ENCODE results near the gene NTM.

NTM gene

DNA sequence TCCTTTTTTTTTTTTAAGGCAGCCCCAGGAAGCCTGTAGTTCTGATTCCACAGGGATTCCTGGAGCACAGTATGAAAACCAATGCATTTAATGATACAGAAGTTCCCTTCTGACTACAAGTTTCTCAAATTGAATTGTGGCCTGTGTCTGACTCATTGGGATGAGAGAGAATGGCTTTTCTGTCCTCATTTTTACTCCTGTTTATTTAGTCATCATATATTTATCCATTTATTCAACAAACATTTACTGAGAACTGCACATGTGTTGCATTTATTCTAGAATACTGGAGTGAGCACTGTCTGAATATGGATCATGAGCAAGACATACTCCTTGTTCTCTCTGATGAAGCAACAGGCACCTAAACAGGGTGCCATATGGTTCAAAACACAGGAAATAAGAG is 231.2 kb downstream of the NTM start:
- no peak for DNase-seq (ENCODE audit: low read depth in 2 of 2)

DNA sequence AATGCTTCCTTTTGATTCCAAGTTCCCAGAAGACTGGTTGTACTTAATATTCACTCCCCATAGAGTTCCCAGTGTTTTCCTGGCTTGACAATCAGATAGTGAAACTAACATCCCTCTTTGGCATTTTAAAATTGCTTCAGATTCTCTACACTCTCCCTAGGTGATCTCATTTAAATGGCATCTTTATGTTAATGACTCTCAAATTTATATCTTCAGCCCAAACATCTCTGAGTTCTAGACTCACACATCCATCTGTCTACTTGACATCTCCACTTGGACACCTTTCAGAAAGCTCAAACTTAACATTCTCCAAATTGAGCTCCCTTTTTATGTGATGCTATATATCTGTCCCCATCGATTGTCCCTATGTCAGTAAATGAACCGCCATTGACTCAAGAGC is 232.0 kb downstream of the NTM start:
- DNase-seq (ENCODE audit: low read depth in 2 of 2), result no peak

DNA sequence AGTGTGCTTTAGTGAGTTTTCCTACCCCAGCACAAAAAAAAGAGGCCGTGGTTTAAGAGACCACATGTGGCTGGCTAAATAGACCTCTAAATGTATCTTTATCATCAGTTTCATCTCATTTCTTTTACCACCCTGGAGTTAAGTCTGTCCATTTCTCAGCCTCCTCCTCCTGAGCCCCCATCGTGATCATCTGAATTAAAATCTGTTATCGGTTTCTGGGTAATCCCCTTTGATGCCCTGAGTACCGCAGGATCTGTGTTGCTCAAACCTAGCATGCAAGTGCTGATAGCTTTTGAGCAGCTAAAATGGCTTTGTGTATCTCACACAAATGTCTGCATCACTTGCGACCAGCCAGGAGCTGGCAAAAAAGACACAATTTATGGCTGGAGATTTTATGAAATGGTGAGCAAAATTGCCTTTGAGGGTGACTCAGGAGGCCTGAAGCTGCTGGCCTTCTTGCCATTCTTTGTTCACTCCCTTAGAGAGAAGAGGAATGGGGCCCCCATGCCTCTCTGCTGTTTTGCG is 236.5 kb downstream of the NTM start:
- DNase-seq (ENCODE audit: low read depth in 2 of 2), result no peak

DNA sequence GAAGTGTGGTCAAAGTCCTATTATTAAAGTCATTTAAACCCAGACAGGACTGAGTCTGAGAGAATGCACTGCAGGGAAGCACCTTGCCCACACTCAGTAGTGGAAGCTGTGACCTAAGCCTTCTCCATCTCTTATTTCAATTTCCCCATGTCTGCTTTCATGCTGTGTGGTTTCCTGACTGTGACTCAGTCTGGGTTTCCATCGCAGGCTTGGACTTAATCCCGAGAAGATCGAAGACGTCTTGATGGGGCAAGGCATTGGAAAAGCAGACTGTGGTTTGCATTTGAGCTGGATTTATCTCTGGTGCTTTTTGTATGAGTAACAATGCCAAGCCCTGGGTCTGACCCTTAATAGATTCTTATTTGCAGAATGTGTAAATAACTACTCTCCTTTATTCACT is 238.9 kb downstream of the NTM start:
- no peak for DNase-seq (ENCODE audit: low read depth in 2 of 2)

DNA sequence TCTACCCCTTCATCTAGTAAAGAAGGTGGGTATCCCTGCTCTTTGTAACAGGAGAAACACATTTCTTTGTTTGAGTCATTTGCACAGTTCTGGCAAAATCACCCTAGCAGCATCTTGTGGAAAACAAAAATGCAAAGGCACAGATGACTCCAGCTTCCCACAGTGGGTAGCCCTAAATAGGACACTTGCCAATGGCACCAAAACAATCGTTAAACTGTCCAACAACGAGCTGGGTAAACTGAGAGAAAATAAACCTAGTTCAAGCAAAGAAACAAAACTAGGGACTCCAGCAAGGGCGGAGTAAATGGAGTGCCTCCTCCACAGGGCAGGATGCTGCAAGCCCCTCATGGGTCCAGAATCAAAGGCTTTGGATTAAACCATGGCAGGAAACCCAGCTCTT is 239.5 kb downstream of the NTM start:
- DNase-seq (ENCODE audit: low read depth in 2 of 2), result no peak

DNA sequence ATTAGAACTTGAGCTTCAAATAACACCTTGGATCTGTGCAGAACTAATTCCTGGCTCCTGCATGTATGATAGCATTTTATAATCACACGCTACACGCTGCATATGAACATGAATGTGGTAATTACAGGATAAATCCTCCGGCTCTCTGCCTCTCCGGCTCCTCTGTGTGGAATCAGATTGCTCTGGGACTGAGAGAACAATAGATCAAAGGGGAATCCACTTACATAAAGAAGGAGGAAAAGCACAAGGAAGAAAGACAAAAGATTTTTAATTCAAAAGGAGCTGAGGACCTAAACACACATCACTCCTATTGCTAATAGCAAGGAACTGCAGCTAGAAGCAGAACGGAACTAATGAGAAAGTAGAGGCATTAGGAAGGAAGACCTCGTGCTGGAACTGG is 240.9 kb downstream of the NTM start:
- DNase-seq (ENCODE audit: low read depth in 2 of 2), result no peak

DNA sequence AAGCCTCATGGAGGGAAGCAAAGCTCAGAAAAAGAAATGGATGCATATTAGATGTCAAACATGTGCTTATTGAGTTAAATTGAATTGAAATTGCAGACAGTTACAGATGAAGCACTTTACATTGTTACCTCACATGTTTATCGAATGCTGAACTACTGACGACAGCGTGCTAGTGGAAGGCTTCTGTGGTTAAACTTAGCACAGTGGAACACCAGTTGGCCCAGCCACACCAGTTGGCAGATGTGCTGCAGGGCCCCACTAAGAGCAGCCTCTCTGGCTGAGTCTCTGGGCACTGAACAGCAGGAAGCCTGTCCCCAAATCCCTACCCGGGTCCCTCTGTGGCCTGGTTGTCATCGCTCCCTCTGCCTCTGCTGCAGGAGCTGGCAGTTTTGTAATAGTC is 242.1 kb downstream of the NTM start:
- DNase-seq (ENCODE audit: low read depth in 2 of 2), result no peak

DNA sequence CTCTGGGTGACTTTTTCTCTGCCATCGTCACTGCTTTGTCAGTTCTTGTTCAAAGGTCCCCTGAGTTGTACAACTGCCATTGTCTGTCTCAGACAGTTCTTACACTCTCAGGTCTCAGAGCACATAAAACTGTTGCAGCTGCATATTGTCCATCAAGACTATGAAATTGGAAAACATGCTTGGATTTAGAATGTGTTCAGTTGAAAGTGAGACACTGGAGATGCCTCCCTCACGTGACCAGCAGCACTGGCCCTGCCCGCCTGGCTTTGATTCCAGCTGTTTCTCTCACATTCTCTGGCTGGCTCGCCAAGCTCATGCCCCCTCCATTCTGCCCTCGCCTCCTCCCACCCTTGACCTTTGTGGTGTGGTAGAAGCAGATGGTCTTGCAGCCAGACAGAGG is 244.2 kb downstream of the NTM start:
- DNase-seq (ENCODE audit: low read depth in 2 of 2), result no peak

DNA sequence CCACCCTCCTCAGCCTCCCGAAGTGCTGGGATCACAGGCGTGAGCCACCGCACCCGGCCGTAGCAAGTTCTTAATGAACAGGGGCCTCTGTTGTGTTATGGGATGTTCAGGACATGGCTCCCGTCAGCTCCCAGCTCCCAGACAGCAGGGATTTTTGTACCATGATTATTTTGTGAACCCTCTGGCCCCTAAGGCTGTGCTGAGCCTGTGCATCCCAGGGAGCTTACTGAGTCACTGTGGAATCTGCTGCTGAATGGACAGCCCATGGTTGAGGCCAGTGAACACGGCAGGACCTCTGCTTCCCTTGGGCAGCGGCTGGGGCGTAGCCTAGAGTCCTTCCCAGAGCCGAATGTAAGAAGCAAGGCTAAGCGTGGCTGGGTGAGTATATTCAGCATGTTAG is 245.2 kb downstream of the NTM start:
- DNase-seq (ENCODE audit: low read depth in 2 of 2), result no peak

DNA sequence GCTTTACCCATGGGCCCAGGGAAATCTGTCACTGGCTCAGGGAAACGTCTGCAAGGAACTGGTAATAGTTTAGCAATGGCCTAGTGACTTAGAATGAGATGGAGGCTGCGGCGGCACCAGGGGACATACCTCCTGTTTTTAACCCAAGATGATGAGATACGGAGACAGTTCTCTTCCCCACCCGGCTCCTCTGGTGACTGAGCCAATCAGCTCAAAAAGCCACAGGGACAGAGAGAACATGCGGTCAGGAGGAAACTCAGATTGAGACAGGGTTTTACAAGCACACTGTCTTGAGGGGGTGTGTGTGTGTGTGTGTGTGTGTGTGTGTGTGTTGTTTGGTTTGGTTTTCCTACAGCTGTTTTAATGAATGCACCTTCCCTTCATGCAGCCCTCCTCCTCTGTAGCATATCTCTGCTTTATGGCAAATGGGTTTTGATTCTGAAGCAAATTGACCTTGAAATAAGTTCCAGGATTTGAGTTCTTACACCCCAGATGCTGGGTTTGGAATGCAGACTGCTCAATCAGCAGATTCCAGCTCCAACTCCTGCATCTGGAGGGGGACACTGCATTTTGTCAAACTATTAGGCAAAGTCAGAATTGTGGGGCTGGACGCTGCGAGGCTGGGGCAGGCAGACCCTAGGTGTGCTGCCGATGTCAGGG is 246.2 kb downstream of the NTM start:
- DNase-seq (ENCODE audit: low read depth in 2 of 2), result no peak

DNA sequence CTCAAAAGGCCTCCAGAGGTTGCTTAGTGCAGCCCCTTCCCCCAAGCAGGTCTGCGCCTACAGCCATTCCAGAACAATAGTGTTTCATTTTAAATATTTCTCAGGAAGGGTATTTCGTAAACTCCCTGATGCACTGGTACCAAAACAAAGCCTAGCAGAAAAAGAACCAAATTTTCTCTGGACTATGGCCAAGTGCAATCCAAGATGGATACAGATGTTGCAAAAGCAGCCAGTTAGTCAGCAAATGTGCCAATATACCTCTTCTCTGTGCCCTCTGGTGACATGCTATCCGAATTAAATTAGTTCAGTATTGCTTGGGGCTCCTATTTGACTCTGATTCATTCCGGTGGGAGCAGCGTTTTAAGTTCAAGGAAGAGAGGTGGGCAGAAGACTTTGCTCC is 247.8 kb downstream of the NTM start:
- DNase-seq (ENCODE audit: low read depth in 2 of 2), result no peak

DNA sequence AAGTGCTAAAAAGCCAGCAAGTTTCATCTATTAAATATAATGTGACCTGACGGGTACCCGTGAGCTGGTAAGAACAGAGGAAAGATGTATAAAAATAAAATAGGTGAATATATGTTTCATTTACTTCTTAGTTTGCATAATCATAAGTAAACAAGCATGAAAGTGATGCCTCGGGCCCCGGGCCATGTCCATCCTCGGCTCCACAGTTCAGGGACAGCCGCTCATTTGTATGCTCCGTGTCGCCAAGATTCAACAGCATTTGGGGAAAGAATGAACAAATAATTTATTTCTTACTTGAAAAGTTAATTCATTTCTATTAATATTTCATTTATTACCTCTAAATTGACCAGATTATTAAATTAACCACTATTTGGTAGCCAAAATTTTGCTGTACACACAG is 251.8 kb downstream of the NTM start:
- no peak for DNase-seq (ENCODE audit: low read depth in 2 of 2)

DNA sequence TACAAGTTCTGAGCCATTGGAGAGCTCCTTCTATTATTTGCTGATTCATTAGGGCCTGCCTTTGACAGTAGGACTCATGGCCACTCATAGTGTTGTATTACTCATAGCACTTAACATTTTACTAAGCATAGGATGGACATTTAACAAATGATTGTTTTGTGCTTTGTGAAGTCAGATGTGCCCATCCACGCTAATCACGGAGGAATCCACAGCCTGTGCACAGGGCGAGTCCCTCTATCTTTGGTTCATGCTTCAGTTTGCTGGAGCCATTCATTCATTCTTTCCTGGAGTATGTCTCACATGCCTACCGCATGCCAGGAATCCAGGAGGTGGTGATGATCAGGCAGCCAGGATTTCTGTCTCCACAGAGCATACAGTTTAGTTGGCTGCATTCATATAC is 254.1 kb downstream of the NTM start:
- no peak for DNase-seq (ENCODE audit: low read depth in 2 of 2)

DNA sequence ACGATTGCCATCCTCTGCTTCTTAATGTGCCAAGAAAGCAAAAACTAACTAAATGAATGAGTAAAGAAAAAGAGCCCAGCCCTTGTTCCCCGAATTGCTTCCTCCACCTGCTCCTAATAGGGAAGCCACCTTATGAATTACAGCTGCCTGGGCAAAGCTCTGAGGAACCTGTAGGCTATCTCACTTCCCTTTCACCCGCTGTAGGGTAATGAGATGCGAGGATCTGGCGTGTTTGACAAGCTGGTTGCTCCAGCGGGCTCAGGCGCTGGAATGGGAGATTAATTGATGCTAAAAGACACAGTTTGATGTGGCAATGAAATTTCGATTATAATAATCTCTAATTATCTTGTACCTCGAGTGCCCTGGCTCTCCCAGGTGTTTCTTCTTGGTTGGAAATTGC is 256.4 kb downstream of the NTM start:
- no peak for DNase-seq (ENCODE audit: low read depth in 2 of 2)

DNA sequence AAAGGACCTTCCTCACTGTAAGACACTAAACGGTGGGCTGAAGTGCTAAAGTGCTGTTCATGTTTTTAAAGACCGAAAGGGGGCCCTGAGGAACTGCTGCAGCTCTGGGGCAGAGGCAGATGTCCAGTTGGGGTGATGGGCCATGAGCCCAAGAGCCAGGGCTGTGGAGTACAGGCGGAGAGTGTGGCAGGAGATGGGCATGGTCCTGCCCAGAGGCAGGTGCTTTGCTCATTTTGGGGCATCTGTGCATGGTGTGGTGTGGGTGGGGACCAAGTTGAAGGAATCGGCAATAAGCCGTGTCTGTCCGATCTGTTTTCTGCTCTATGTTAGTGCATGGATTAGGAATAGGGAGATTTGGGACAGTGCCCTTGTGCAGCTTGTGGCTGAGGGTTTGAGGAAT is 258.3 kb downstream of the NTM start:
- DNase-seq (ENCODE audit: low read depth in 2 of 2), result no peak

DNA sequence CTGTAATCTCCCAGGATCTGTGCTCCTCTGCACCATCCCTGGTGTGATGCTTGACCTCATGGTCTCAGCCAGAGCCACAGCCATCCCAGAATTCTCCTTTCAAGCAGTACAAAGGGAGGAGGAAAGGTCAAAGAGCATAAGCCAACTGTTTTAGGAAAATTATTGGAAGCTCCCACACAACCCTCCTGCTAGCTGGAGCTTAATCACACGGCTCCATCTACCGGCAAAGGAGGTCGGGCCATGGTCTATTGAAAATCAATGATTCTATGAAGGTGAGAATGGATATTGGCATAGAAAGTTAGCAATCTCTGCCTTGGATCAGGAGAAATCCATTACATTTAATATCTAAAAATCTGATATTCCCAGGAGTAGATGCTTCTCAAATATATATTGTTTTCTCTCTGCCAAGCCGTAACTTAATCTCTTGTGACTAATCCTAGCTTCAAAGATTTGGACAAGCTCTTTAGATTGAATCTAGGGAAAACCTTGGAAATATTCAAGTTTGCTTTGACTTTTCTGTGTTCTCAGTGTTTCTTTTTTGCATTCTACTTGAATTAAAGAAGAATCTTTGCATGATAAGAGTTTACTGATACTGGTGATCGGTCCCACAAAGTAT is 259.6 kb downstream of the NTM start:
- no peak for DNase-seq (ENCODE audit: low read depth in 2 of 2)

DNA sequence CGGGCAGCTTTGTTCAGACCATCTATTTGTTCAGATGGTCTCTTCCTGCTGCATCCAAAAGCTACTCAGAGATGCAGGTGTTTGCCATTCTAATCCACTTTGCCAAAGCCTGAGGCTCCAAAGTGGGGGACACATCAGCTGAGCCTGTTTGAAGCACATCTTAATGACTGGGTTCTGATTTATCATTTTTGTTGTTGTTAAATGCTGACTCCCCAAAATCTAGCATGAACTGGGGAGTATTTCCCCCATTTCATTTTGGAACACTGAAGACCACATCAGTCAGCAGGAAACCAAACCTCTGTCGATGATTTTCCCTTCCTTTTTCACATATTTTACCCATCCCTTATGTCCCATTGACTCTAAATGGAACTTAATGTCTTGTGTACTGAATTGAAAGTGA is 262.6 kb downstream of the NTM start:
- no peak for DNase-seq (ENCODE audit: low read depth in 2 of 2)

DNA sequence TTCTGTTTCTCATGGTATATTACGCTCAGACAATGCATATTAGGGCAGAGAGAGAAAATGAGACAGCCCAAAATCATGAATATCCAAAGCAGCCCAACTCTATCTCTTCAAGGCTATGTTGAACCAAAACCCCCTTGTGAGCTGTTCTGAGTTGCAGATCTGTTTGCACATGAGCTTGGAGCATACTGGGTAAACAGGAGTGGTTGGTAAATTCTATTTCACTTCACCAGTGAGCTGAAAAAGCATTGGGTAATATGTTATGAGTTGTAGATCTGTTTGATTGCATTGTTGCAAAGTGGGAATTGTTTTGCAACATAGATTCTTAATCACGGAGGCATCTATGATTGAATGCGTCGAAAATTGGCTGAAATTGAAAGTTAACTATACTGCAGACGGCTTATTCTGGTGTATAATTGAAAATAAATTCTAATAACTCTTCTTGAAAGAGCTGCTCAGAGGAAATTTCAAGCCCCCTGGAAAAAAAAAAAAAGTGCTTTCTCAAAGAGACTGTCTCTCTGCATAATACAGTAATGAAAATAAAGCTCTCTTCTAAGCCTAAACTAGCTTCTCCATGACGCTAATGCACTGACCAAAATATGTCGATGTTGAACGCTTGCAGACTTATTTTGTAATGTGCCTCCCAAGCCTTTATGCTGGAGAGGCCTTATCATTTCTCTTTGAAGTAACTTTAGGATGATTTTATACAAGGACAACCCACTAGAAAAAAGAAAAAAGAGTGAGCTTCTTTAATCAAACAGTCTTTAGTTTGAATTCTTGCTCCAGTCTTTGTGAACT is 263.7 kb downstream of the NTM start:
- DNase-seq (ENCODE audit: low read depth in 2 of 2), result no peak

DNA sequence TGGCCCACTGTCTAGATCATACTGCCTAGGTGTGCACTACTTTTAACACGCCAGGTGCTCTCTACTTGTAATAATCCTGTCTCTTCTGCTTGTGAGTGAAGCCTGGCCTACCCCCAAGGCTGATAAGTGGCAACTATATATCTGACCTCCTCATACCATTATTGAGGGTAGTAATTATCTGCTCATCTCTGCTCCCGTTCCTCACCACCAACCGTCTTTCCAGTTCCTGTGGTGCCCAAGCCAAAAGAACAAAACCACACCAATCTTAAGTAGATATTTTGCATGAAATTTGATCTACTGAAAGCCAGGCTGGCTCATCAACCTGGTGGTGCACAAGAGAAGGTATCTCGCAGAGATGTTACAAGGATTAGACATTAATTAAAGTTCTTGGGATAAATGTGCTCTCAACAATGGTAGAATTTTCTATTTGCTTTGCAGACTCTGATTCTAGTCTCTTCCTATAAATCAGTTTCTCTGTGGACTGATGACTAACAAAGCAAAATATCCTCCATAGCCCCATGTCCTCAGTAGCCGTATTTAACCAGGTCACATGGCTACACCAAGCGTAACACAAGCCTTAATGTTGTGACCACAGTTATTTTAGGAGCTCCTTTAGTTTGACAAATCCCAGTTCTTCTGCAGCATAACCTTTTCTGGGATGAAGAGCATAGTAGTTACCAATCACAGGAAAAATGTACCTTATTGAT is 267.2 kb downstream of the NTM start:
- DNase-seq (ENCODE audit: low read depth in 2 of 2), result no peak

DNA sequence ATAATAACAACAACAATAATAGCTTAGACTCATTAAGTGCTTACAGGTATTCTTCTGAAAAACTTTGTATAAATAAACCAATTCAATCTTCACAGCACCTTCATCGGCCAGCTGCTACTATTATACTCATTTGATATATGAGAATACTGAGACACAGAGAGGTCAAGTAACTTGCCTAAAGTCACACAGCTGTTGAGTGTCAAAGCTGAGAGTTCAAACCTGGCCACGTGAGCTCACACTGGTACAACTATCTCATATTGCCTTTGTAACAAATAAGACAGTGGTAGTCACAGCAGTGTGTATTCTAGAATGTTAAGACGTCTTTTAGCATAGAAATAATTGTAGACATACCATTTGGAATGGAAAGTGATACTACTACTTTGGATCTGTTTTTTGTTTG is 268.5 kb downstream of the NTM start:
- DNase-seq (ENCODE audit: low read depth in 2 of 2), result no peak

DNA sequence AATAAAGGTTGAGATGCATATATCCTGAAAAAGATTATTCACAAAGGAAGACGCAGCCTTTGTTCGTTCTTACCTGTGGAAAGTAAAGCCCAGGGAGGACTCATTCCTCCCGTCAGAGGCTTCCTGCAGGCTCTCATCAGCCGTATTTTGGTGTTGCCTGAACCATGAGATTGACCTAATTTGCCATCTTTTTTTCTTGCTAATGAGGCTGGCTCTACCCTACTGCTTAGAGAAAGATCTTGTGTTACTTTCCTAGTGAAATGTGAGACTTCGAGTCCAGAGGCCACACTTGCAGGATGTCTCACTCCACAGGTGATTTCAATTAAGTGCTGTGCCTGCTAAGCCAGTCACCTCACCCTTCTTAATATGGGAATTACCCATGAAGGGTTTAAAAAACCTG is 269.9 kb downstream of the NTM start:
- DNase-seq (ENCODE audit: low read depth in 2 of 2), result no peak

DNA sequence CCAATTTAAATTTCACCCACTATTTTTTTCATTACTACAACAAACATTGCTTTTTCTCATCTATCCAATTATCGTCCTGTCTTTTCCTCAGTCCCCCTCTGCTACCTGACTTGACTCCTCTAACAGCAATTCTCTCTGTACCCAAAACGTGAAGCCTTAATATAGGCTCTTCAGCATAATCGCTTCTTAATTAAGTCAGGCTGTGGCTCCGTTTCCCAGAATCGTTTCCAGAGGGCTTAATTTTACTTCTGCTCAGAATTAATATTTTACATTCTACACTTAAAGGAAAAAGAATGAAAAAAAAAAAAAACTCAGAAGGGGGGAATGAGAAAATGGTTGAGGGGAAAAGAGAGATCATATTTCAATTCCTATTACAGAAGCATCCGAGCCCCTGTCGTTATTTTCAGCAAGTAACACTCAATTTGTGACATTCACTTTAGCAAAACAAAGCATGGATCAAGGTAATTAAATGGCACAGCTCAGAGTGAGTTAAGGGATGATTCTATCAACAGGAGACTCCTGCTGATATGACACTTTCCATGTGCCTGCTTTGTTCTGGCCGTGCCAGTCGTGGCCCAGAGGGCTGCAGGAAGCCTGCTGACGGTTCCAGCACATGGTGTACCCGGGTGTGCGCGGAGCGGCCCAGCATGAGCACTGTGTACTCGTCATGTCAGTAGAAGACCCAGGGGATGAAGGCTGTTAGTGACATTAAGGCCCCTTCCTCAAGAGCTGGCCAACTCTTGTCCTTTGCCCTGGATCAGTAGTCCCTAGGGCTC is 272.5 kb downstream of the NTM start:
- no peak for DNase-seq (ENCODE audit: low read depth in 2 of 2)

Measured in stimulated activated CD8-positive, alpha-beta memory T cell treated with anti-CD3 and anti-CD28 coated beads, Interleukin-2, amount 100 ng/mL, for 1 hour (primary cell).